IPS-NIHi7 (cell line): Measurements from ENCODE around the gene HHATL.

Experiments used
- DNase-seq: peaks from one replicate; pipeline ENCODE4 v3.0.0; 2012; ENCODE audit warnings: mixed read lengths; ENCODE audit errors: extremely low spot score

HHATL gene

DNA sequence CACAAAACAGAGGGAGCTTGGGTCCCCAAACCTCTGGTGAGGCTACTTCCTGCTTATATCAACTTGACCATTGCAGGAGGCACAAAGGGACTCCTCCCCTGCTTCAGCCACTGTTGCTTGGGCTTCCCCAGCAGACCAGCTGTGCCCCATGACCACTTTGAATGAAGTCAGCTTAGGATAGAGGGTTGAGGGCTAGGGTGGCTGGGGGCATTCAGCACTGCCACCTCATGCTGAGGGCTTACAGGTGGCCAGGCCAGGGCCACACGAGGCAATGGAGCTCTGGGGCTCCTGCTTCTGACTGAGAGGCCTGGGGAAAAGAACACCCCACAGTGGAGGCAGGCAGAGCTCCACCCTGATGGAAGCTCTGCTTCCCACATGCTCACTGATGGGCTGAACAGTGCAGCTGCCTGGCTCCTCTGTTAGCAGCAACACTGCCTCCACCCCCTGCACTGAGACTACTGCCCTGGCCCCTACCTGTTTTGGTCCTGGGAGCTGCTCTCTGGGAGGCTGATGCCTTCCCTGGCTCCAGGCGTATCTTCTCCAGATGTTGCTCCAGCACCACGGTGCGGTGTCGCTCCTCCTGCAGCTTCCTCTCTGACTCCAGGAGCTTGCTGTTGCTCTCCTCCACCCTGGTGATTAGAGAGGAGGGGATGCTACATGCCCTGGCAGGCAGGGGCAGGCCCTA is 10.2 kb upstream of the HHATL start:
- DNase-seq: no peak

DNA sequence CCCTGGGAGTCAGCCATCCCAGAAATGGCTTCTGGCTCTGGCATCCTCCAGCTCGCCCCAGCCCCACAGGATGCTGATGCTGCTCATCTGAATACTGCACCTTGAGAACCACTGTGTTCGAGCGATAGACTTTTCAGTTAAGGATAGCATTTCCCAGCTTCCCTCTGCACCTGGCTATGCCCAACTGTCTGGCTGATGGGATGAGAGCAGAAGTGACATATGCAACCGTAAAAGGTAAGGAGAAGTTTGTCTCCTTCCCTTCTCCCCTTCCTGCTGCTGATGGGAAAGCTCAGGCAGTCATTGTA is 9.7 kb upstream of the HHATL start:
- no peak for DNase-seq

DNA sequence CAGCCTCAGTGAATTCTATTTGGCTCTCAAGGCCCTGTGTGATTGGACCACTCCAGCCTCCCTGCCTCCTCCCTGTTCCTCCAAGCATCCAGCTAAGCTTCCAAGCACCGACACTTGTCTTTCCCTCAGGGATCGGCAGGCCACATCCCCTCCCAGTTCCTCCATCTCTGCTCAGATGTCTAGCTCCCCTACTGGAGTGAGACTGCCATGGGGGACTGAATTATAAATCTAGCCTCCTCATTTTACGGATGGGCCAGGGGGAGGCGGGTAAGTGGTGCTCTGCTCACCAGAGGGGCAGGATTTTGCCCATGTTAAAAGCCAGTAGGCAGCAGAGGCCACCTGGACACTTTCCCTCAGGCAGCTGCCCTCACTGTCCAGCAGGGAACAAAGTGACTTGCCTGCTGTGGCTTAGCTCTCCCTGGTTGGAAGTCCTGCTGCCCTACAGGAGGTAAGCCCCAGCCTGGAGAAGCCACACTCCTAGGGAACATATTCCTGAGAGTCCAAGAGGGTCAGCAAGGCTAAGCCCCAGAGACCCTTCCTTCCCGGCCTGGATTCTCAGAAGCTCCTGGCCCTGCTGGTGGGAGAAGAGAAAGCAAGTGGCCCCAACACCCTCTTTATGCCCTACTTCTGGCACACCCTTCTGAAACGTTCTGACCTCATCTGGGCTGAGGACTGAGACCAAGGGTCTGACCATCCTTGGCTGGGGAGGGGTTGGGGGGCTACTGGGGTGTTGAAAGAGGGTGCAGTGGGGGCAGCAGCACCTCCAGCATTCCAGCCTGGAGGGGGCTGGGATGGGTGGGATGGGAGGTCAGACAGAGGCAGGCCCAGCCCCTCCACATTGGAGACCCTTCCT is 9.1 kb upstream of the HHATL start:
- no peak for DNase-seq

DNA sequence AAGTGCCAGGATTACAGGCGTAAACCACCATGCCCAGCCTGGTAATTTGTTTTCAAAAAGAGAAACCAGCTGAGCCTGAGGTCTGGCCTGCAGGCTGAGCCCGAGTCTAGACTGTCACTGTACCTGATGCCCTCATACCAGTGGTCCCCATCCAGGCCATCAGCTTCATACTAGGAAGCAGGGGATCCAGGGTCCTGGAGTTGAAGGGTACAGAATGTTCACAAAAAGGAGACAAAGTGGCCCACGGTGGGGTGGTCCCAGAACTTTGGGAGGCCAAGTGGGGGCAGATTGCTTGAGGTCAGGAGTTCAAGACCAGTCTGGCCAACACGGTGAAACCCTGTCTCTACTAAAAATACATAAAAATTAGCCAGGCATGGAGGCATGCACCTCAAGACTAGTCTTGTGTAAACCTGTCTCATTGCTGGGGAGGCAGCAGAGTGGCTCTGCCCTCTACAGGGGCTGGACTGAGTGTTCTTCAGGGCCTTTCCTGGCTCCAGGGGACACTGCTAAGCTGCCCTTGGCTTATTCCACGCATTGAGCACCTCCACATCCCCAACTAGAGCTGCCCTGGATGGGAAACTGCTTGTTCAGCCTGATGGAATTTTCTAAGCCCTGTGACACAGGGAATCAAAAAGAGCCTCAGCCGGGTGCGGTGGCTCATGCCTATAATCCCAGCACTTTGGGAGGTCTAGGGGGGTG is 7.9 kb upstream of the HHATL start:
- DNase-seq: no peak

DNA sequence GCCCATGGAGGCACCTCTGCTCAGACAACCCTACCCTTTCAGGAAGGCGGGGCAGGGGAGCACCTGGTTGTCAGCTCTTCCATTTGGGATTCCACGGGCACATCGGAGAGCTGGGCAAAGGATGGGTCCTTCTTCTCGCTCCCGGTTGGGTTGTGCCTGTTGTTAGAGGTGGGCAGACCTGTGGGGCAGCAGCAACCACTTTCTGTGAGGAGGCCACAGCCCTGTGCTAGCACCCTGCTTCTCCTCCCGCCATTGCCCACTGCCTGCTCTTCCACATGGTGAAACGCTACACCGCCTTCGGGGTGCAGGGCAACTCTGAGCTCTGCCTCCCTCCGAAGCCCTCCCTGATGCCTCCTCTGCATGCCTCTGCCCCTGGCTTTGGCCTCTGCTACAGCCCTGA is 7.0 kb upstream of the HHATL start:
- DNase-seq: no peak

DNA sequence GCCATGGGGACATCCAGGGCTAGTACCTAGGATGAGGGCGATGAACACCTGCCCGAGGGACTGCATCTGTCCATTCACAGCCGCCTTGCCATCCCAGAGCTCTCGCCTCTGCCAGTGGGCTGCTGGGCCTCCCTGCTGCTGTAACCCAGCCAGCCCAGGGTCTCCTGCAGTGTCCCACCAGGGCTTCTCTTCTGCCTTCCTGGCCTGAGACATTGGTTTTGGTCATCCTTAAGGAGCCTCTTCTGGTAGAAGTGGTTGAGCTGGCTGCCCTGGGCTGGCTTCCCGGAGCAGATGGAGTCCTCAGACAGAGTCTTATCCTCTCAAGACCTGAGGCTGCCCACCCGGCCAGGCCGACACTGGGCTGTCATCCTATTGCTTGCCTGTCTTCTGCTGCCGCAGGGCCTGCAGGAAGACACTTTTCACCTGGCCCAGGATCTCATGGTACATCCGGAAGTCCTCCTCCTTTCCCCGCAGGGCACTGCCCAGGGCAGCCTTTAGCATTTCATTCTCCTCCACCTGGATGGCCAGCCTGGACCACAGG is 6.1 kb upstream of the HHATL start:
- DNase-seq: no peak

DNA sequence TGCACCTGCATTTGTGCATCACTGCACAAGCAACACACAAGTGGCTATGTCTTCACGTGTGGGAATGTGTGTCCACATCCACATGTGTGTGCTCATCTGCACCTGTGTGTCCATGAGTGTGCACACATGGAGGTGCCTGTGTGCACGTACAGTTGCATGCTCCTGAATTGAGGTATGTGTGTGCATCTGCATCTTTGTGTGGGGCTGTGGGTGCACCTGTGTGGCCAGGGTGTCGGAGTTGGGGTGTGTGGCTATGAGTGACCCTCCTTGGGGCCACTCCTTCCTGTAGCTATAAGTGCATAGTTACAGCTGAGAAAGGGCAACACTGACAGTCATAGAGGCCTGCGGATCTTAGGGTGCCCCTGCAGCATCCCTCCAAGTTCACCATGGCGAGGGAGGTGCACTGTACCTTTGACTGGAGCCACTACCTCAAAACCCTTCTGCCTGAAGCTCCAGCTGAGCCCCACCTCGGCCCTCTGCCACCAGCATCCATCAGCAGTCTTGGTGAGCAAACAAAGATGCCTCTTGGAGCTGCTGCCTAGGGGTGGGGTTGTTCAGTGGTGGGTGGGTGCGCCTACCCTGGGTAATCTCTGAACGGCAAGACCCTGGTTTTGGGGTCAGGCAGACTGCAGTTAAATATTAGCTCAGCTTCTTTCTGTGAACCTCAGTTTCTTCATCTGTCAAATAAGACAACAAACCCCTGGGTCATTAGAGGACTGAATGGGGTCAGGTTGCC is 5.2 kb upstream of the HHATL start:
- DNase-seq: no peak

DNA sequence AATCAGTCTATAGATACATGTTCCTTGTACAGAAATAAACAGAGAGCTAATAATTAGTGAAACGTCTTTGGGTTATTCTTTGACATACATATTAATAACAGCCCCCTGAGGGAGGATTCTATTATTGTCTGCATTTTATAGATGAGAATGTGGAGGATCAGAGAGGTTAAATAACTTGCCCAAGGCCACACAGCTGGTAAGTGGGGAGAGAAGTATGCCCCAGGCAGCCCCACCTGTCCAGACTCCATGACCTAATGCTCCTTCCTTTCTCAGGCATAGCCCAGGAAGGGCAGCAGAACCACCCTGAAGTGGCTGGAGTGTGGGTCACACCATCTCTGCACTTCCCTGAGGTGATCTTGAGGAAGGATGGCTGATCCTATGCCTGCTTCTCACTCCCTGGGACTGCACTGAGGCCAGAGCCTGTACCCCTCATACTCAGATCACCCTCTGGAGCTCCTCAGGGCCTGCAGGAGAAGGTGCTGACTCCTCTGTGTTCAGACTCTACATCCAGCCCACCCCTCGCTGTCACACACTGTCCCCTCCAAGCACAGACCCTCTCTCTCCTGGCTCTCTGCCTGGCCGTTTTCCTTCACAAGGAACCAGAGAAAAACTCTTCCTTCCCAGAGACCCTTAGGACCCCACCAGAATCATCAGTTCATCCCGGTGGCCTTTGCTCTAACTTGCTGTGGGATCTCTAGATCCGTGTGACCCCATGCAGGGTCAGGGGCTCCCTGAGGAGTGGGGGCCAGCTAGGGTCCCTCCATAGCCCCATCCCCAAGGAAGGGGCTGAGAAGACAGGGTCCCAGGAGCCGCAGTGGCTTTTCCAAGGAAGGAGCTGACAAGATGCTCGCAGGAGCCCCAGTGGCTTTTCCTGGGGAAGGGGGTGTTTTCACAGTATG is 4.4 kb upstream of the HHATL start:
- no peak for DNase-seq

DNA sequence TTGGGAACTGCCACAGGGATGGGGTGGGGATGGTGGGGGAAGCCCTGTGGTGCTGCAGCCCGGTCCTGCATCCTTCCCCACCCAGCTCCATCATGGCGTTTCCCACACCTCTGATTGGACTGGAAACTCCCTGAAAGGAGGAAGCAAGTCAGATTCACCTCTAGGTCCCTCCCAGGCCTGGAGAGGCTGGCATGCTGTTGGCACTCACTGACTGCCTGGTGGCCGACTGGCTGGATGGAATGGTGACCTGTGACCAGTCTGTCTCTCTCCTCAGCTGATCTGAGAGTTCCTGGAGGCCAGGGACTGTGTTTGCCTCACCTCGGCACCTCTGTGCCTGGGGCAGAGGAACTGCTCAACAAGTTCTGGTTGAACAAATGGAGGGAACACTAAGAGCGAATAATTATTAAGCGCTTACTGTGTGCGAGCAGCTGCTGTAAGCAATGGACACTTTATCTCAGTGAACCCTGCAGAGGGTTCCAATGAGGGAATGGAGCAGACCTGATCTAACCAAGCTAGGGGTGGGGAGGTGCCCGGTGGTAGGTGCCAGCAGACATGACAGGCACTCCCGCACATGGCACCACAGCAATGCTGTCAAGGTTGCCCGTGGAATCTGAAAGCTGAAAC is 3.5 kb upstream of the HHATL start:
- no peak for DNase-seq

DNA sequence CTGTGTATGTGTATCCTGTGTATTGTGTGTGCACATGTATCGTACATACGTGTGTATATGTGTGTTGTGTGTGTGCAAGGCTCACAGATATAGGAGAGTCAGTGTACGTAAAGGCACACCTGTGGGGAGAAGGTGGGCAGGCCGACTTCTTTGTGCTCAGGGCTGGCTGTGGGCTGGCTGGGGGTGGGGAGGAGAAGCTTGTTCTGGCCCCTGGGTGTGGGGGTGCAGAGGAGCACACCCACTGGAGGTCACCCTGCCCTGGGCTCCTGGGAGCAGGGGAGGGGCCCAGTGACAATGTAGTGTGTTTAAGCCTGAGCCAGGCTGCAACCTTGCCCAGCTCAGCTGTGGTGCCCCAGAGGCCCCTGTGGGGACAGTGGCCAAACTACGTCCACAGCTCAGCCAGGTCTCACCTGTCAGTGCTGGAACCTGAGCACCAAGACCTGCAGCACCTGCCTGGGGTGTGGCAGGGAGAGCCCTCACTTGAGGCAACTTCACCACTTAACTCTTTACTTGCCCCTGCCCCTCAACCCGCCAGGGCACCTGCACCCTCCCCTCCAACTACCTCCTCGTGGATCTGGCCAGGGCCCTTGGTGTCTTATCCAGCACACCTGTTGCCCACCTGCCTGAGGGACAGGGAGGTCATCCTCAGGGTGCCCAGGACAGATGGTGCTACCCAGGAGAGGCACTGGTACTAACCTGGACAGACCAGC is 2.6 kb upstream of the HHATL start:
- no peak for DNase-seq

DNA sequence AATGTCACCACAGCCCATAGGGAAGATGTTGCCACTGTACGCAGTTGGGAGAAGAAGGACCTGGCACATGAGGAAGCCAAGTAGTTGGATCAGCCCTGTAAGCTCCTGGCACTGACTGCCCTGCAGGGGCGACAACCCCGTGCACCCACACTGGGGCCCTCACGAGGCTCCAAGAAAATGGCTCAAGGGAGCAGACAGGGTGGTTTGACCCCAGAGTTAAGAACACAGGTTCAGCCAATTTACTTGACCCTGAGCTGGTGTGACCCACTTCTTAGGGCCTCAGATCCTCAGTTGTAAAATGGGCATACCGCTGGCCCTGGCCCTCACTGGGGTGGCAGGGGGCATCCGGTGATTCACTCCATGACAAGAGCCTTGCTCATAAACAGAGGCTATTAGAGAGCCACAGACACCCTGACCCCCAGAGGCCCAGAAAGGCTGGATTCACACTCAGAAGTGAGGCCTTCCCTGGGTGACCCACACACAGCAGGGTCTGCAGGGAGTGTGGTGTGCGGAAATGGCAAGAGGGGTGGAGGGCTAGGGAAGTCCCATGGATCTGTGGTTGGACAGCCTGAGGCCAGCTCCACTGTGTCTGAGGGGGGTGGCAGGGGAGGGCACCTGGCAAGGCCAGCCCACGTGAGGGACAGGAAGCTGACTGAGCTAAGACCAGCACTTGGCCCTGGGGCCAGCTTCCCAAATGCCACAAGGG is 1.7 kb upstream of the HHATL start:
- no peak for DNase-seq

DNA sequence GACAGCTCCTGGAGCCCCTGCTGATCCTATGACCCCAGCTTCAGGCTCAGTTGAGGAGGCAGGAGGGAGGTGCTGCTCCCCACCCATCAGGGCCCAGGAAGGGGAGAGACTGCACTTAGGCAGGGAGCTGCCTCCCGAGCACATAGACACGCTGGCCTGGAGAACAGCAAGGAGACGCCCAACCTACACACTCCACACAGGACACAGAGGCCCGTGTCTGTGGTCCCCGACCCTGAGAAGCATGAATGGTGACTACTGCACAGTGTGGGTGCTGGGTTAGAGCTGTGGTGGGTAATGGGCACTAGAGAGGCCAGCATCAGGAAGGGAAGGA is 1.1 kb upstream of the HHATL start:
- DNase-seq: no peak

DNA sequence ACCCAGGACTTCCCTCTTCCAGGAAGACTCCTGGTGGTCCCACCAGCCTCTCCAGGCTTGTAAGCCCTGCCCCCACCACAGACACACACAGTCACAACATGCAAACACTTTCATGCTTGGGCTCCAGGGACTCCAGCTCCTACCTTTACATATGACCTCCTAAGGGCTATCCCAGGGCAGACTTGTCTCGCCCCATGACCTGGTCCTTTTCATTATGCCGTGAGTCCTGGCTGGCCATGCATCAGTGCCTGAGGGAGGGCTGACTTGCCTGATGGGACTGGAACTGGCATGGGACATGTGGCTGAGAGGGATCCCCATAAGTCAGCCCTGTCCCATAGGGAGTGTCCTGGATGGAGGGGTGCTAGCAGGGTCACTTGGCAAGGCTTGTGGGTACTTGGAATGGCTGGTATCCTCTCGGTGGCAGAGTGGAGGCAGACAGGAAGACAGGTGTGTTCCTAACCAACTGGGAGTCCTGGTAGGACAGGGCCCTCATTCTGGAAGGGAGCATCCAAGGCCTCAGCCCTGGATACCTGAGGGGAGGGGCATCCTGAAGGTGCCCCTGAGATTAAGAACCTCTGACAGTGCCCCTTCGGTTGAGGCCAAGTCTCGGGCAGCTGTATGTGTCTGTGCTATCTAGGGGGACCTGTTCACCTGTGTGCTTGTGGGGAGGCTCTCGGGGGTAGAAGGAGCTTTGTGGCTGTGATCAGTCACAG is 540 bp upstream of the HHATL start:
- DNase-seq: no peak

DNA sequence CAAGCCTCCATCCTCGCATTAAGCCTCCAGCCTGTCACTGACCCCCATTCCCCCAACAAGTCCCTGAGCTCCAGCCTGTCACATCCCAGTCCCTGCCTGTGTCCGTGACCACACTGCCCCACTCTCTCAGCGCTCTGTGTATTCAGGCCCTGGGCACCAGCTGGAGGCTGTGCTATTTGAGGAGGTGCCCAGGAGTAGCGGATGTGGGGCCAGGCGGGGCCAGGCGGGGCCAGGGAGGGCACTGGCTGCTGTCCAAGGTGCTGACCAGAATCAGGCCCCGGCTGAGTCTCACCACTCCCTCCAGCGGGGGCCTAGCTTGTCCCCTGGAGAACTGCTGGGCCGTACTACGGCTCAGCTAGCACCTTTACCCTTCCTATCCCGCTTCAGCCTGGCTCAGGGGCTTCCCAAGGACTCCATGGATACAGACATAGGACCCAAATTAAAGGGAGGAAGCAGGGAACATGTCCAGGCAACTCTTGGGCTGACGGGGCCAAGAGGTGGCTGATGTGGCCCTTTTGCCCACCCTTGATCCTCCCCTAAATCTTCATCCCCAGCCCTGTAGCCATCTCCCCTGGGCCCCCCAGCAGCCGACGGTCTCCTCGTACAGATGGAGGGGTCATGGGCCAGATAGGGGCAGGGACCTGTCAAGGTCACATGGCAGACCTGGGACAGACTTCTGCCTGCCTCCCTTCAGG is 1.1 kb downstream of the HHATL start:
- DNase-seq: peak; percentile 99

DNA sequence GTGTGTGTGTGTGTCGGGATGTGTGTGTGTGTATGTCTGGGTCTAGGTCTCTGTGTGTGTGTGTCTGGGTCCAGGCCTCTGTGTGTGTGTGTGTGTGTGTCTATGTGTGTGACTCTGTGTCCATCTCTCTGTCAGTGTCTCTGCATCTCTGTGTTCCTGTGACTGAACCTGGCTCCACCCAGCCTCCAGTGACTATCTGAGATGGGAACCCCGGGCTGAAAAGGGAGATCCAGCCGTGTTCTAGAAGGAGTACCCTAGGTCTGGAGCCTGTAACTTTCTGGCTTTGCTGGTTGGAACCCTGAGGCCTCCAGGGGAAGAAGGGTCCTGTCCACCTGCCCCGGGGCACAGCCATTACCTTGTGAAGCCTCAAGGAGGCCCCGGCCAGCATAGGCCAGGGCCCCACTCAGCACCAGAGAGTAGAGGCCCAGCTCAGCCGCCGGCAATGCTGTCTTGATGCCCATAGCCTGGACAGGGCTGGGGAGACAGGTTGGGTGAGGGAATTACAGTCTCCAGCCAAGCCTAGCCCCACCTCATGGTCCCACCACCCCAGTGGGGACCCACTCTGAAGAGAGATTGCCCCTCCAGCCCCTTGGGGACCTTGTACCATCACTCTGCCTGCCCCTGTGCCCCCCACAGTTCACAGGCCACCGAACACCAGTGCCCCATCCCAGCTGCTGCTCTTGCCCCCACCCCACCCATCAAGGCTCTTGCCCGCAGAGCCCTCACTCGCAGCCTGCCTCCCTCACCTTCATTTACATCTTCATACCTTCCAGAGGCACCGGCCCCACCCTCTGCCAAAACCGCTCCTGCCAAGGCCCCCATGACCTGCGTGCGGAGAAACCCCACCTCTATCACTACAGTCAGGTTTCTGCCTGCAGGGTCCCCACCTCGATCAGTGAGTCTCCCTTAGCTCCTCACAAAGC is 2.0 kb downstream of the HHATL start:
- no peak for DNase-seq

DNA sequence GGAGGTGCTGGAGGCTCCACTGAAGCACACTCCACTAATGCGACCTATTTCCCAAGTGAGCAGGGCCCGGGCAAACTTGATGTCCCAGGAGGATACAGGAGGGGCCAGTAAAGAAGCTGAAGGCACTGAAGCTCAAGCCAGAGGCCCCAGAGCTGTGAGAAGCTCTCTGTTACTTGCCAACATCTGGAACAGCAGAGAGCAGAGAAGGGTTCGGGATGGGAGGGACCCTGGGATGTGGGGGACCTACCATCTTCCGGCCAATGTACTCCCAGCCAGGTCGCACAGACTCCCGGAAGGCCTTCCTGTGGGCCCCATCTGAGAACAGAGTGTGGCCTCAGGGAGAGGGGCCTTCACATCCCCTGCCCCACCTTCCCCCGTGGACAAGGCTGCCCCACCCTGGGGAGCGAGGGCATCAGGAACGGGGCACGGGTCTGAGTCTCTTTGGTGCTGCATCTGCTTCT is 3.1 kb downstream of the HHATL start:
- no peak for DNase-seq

DNA sequence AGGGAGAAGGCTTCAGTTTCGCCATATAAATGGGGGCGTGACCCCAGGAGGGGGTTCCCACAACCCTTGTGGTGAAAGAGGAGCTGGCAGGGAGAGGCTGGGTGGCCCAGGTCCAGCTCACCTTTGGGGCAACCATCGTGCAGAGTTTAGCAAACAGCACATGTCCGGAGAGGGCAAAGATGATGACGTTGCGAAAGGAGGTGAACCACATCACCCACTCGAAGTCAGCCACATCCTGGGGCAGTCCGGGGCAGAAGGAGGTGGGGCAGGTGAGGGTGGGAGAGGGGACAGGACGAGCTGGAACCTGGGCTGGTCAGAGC is 3.7 kb downstream of the HHATL start:
- DNase-seq: no peak
